Measurements from ENCODE around the gene PHACTR3. TPM values are rescaled to one million over a fixed set of nuclear protein-coding genes. Genes with fewer than 3 reads are reported as not detected.

PHACTR3 gene
- total RNA-seq, 5 donors from 2014 or later (not counting 1 experiment from before 2014, with no cell fraction given), result not detected

DNA sequence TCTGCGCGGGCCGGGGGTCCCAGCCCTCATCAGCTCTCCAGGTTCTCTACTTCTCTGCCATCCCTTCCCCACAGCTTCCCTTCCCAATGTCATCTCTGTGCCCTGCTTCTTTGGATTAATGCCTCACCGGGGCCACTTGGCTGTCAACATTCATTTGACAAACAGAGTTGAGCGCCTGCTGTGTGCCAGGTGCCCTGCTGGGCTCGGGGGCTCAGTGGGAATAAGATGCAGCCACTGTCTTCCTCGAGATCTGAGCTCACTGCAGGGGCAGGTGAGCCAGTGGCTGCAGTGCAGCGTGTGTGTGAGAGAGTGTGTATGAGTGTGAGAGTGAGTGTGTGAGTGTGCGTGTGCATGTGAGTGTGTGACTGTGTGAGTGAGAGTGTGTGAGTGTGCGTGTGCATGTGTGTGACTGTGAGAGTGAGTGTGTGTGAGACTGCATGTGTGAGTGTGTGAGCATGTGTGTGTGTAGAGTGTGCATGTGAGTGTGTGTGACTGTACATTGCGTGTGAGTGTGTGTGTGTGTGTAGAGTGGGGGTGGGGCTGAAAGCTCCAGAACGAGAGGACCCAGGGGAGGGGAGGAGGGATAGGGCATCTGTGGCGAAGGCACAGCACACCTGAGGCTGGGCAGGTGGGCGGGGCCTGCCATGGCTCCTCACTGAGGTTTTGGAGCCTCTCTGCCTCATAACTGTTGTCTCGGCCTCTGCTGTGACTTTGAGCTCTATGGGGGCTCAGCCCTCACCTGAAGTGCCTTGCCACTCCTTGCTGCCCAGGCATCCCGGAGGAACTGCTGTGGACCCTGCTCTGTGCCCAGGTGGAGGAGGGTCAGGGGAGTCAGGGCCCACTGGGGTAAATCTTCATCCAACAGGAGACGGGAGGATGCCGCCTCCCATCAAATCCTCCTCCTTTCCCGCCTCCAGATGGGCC, 36.5 kb upstream of the PHACTR3 start:
- no peaks in the 10 kb centered on the region for H3K9me3 Mint-ChIP-seq
- no peaks in the 10 kb centered on the region for H3K36me3 Mint-ChIP-seq
- no peaks in the 10 kb centered on the region for H3K36me3 ChIP-seq (ENCODE audit: control insufficient read depth in 2 of 2, extremely low read depth in 1 of 2, insufficient read depth in 1 of 2, low read length in 1 of 2)
- ChIA-PET CTCF (no interaction called here), POLR2A (interaction anchor here in 1 of 2 donors (0.7 kb wide), 1 partner anchor 40 kb away, joined by 3 read pairs; no protein-coding TSS in a partner anchor)
- no peak overlapping the region for H3K27ac Mint-ChIP-seq
- H3K27me3 ChIP-seq (replicated peaks in 1 of 2; ENCODE audit: control insufficient read depth in 2 of 2, extremely low read depth in 1 of 2, insufficient read depth in 2 of 2, low read length in 1 of 2), result peaks cover 0 to 32% of the 10 kb centered on the region in 2 experiments
- peaks cover 0 to 8% of the 10 kb centered on the region in 2 experiments for H3K4me1 ChIP-seq (ENCODE audit: control insufficient read depth in 1 of 2, extremely low read depth in 1 of 2, insufficient read depth in 2 of 2, low read length in 2 of 2)
- peaks cover 24 to 31% of the 10 kb centered on the region in 2 donors for H3K27me3 Mint-ChIP-seq
- H3K4me3 ChIP-seq (ENCODE audit: control insufficient read depth in 1 of 2, extremely low read depth in 1 of 2, low read length in 1 of 2), result no peak overlapping the region
- WGBS (ENCODE audit: insufficient coverage), result 74% methylated on average over 17 of the region's 19 CpGs
- no peak for ATAC-seq (replicated peaks in 1 of 4)
- no peak overlapping the region for H3K27ac ChIP-seq (ENCODE audit: low read length)
- H3K4me3 Mint-ChIP-seq, result no peak overlapping the region
- no peaks in the 10 kb centered on the region for H3K9me3 ChIP-seq
- DNase-seq, result no peak
- H3K4me1 Mint-ChIP-seq, result peaks cover 5 to 15% (median 10%) of the 10 kb centered on the region in 3 donors

DNA sequence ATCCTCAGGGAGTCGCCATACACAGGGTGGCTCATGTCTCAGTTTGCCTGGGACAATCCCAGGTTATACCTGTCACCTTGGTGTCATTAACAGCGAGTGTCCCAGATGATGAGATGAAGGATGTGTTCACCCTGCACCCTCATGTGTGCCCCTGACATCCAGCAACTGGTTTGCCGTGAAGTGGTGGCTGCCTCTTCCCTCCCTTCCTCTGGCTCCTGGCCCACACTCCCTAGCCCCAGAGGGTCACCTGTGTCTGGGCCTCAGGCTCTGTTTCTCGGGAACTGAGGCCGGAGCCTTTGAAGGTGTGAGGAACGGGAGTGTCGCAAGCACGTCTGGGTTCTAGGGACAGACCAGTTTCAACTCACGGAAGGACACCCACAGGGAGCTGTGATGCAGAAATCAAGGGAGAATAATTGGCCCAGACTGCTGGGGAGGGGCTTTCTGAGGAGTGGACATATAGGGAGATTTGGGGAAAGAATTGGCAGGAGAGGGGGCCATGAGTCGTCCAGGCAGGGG, 35.8 kb upstream of the PHACTR3 start:
- no peak overlapping the region for H3K27ac Mint-ChIP-seq
- ATAC-seq (replicated peaks in 1 of 4) (no peak), DNase-seq (no peak)
- Histone ChIP-seq H3K36me3 (ENCODE audit: control insufficient read depth in 2 of 2, extremely low read depth in 1 of 2, insufficient read depth in 1 of 2, low read length in 1 of 2) (no peaks in the 10 kb centered on the region), H3K4me1 (ENCODE audit: control insufficient read depth in 1 of 2, extremely low read depth in 1 of 2, insufficient read depth in 2 of 2, low read length in 2 of 2) (peaks cover 0 to 8% of the 10 kb centered on the region in 2 experiments), H3K9me3 (no peaks in the 10 kb centered on the region), H3K27me3 (replicated peaks in 1 of 2; ENCODE audit: control insufficient read depth in 2 of 2, extremely low read depth in 1 of 2, insufficient read depth in 2 of 2, low read length in 1 of 2) (peaks cover 0 to 32% of the 10 kb centered on the region in 2 experiments), H3K4me3 (ENCODE audit: control insufficient read depth in 1 of 2, extremely low read depth in 1 of 2, low read length in 1 of 2) (no peak overlapping the region), H3K27ac (ENCODE audit: low read length) (no peak overlapping the region)
- peaks cover 5 to 15% (median 10%) of the 10 kb centered on the region in 3 donors for H3K4me1 Mint-ChIP-seq
- H3K36me3 Mint-ChIP-seq, result no peaks in the 10 kb centered on the region
- ChIA-PET CTCF (no interaction called here), POLR2A (no interaction called here)
- H3K9me3 Mint-ChIP-seq, result no peaks in the 10 kb centered on the region
- peaks cover 20 to 29% of the 10 kb centered on the region in 2 donors for H3K27me3 Mint-ChIP-seq
- 73% methylated on average over 8 of the region's 10 CpGs for WGBS (ENCODE audit: insufficient coverage)
- H3K4me3 Mint-ChIP-seq, result no peak overlapping the region

DNA sequence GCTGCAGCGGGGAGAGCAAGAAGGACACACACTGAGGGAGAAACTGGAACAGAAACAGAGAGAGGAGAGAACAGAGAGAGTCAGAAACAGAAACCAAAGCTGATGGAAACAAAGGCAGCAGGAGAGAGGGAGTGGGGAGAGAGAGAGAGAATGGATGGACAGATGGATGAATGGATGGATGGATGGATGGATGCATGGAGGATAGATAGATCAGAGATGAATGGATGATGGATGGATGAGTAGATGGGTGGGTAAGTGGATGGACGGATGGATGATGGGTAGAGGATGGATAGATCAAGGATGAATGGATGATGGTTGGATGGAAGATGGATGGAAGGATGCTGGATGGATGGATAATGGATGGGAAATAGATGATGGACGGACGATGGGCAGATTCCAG, 35.0 kb upstream of the PHACTR3 start:
- Histone ChIP-seq H3K36me3 (ENCODE audit: control insufficient read depth in 2 of 2, extremely low read depth in 1 of 2, insufficient read depth in 1 of 2, low read length in 1 of 2) (no peaks in the 10 kb centered on the region), H3K9me3 (no peaks in the 10 kb centered on the region), H3K27me3 (replicated peaks in 1 of 2; ENCODE audit: control insufficient read depth in 2 of 2, extremely low read depth in 1 of 2, insufficient read depth in 2 of 2, low read length in 1 of 2) (peaks cover 0 to 36% of the 10 kb centered on the region in 2 experiments), H3K27ac (ENCODE audit: low read length) (no peak overlapping the region), H3K4me3 (ENCODE audit: control insufficient read depth in 1 of 2, extremely low read depth in 1 of 2, low read length in 1 of 2) (no peak overlapping the region), H3K4me1 (ENCODE audit: control insufficient read depth in 1 of 2, extremely low read depth in 1 of 2, insufficient read depth in 2 of 2, low read length in 2 of 2) (peaks cover 0 to 8% of the 10 kb centered on the region in 2 experiments)
- Mint-ChIP-seq H3K9me3 (no peaks in the 10 kb centered on the region), H3K36me3 (no peaks in the 10 kb centered on the region), H3K27me3 (peaks cover 20 to 29% of the 10 kb centered on the region in 2 donors), H3K27ac (no peak overlapping the region), H3K4me3 (no peak overlapping the region), H3K4me1 (peaks cover 5 to 15% (median 10%) of the 10 kb centered on the region in 3 donors)
- no peak for ATAC-seq (replicated peaks in 1 of 4)
- ChIA-PET POLR2A (no interaction called here), CTCF (no interaction called here)
- no peak for DNase-seq
- WGBS (ENCODE audit: insufficient coverage), result 36% methylated on average over 4 of the region's 4 CpGs

DNA sequence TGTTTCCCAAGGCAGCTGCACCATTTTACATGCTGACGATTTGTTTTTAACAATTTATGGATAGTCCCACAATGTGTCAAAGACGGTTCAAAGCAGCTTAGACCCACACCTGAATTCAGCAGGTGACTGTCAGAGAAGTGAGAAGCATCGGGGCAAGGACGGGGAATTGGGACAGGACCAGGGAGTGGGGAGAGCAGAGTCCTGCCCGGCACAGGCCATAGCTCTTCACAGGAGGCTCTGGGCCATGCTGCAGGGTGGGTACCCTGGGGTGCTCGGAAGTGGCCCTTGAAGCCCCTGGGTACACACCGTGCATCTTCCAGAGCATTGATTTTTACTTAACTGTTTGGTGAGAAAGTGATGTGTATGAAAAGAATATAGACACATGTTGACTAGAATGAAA, 33.2 kb upstream of the PHACTR3 start:
- H3K9me3 Mint-ChIP-seq, result no peaks in the 10 kb centered on the region
- Histone ChIP-seq H3K9me3 (no peaks in the 10 kb centered on the region), H3K4me3 (ENCODE audit: control insufficient read depth in 1 of 2, extremely low read depth in 1 of 2, low read length in 1 of 2) (peak overlapping the region in 1 of 2 donors; percentile 71), H3K27ac (ENCODE audit: low read length) (no peak overlapping the region), H3K4me1 (ENCODE audit: control insufficient read depth in 1 of 2, extremely low read depth in 1 of 2, insufficient read depth in 2 of 2, low read length in 2 of 2) (peaks cover 0 to 8% of the 10 kb centered on the region in 2 experiments), H3K27me3 (replicated peaks in 1 of 2; ENCODE audit: control insufficient read depth in 2 of 2, extremely low read depth in 1 of 2, insufficient read depth in 2 of 2, low read length in 1 of 2) (peaks cover 3 to 49% of the 10 kb centered on the region in 2 experiments), H3K36me3 (ENCODE audit: control insufficient read depth in 2 of 2, extremely low read depth in 1 of 2, insufficient read depth in 1 of 2, low read length in 1 of 2) (no peaks in the 10 kb centered on the region)
- H3K4me3 Mint-ChIP-seq, result peak overlapping the region in 2 of 3 donors; percentile 54 to 77
- H3K4me1 Mint-ChIP-seq, result peaks cover 5 to 15% (median 10%) of the 10 kb centered on the region in 3 donors
- WGBS (ENCODE audit: insufficient coverage), result 50% methylated on average over 6 of the region's 7 CpGs
- ATAC-seq (replicated peaks in 1 of 4), result no peak
- ChIA-PET CTCF (interaction anchor here (0.7 to 1.5 kb wide), 6 partner anchors 10 to 49 kb away, joined by 3 to 6 read pairs (median 4); no protein-coding TSS in a partner anchor), POLR2A (no interaction called here)
- H3K27me3 Mint-ChIP-seq, result peaks cover 37 to 45% of the 10 kb centered on the region in 2 donors
- H3K36me3 Mint-ChIP-seq, result no peaks in the 10 kb centered on the region
- peak overlapping the region in 1 of 2 donors; percentile 12 for H3K27ac Mint-ChIP-seq
- no peak for DNase-seq

DNA sequence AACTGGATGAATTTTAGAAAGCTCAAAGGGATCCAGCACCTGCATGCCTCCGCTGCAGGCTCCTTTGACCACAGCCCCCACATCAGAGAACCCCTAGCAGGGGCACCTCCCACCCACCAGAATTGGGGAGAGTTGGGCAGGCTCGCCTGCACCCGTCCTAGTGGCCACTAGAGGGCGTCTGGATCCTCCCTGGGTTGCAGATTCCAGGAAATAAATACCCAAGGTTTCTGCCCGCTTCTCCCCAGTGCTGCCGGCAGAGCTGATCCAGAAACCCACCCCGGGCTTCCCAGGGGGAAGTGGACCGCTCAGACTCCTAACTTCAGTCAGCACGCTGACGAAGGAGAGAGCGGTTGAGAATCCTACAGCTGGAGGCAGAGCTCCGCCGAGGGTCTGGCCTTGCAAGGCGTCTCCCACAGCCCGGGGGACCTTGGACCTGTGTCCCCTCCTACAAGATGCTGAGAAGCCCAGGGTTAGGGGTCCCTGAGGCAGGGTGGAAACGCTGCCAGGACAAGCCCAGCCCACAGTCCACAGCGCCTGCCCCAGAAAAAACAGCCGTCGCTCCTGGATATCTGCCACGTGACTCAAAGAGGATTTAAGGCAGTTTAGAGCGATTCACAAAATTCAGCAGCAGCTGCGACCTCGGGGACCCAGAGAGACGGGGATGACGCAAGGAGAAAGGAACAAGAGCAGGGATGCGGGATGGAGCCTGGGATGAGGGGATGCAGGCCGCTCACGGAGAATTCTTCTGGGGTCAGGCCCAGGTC, 32.6 kb upstream of the PHACTR3 start:
- ATAC-seq (replicated peaks in 1 of 4) (peak; percentile 53 to 74 (median 69)), DNase-seq (peak in 32 of 35 experiments; percentile 18 to 64 (median 41))
- WGBS (ENCODE audit: insufficient coverage), result 20% methylated on average over 27 of the region's 28 CpGs
- no peaks in the 10 kb centered on the region for H3K9me3 Mint-ChIP-seq
- peaks cover 3 to 54% of the 10 kb centered on the region in 2 experiments for H3K27me3 ChIP-seq (replicated peaks in 1 of 2; ENCODE audit: control insufficient read depth in 2 of 2, extremely low read depth in 1 of 2, insufficient read depth in 2 of 2, low read length in 1 of 2)
- H3K4me1 ChIP-seq (ENCODE audit: control insufficient read depth in 1 of 2, extremely low read depth in 1 of 2, insufficient read depth in 2 of 2, low read length in 2 of 2), result peaks cover 0 to 8% of the 10 kb centered on the region in 2 experiments
- peaks cover 6 to 15% (median 10%) of the 10 kb centered on the region in 3 donors for H3K4me1 Mint-ChIP-seq
- peak overlapping the region; percentile 54 to 77 (median 56) for H3K4me3 Mint-ChIP-seq
- peak overlapping the region; percentile 45 to 71 for H3K4me3 ChIP-seq (ENCODE audit: control insufficient read depth in 1 of 2, extremely low read depth in 1 of 2, low read length in 1 of 2)
- peaks cover 42 to 51% of the 10 kb centered on the region in 2 donors for H3K27me3 Mint-ChIP-seq
- no peaks in the 10 kb centered on the region for H3K36me3 Mint-ChIP-seq
- H3K9me3 ChIP-seq, result no peaks in the 10 kb centered on the region
- ChIA-PET POLR2A (no interaction called here), CTCF (interaction anchor here (0.6 to 1.5 kb wide), 5 partner anchors 11 to 30 kb away, joined by 3 to 6 read pairs (median 3); no protein-coding TSS in a partner anchor)
- H3K27ac Mint-ChIP-seq, result peak overlapping the region in 1 of 2 donors; percentile 12
- no peak overlapping the region for H3K27ac ChIP-seq (ENCODE audit: low read length)
- H3K36me3 ChIP-seq (ENCODE audit: control insufficient read depth in 2 of 2, extremely low read depth in 1 of 2, insufficient read depth in 1 of 2, low read length in 1 of 2), result no peaks in the 10 kb centered on the region

DNA sequence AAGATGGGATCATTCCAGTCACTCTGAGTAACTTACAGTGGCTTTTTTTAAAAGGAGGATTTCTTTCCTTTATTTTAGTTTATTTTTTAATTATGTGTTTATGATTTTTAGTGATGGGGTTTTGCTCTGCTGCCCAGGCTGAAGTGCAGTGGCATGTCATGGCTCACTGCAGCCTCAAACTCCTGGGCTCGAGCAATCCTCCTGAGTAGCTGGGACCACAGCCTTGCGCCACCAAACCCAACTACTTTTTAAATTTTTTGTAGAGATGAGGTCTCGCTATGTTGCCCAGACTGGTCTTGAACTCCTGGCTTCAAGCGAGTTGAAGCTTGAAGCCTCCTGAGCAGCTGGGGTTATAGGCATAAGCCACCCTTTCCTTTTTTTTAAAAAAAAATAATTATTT, 31.8 kb upstream of the PHACTR3 start:
- POLR2A ChIA-PET, result no interaction called here

More for the DNA sequence above, 31.8 kb upstream of the PHACTR3 start:
- ATAC-seq (replicated peaks in 1 of 4), result no peak
- Mint-ChIP-seq H3K27ac (no peak overlapping the region), H3K9me3 (no peaks in the 10 kb centered on the region), H3K4me1 (peaks cover 6 to 15% (median 10%) of the 10 kb centered on the region in 3 donors), H3K27me3 (peaks cover 40 to 51% of the 10 kb centered on the region in 2 donors), H3K4me3 (no peak overlapping the region), H3K36me3 (no peaks in the 10 kb centered on the region)
- H3K27ac ChIP-seq (ENCODE audit: low read length), result no peak overlapping the region
- peaks cover 3 to 53% of the 10 kb centered on the region in 2 experiments for H3K27me3 ChIP-seq (replicated peaks in 1 of 2; ENCODE audit: control insufficient read depth in 2 of 2, extremely low read depth in 1 of 2, insufficient read depth in 2 of 2, low read length in 1 of 2)
- CTCF ChIA-PET, result no interaction called here
- H3K36me3 ChIP-seq (ENCODE audit: control insufficient read depth in 2 of 2, extremely low read depth in 1 of 2, insufficient read depth in 1 of 2, low read length in 1 of 2), result no peaks in the 10 kb centered on the region
- H3K4me3 ChIP-seq (ENCODE audit: control insufficient read depth in 1 of 2, extremely low read depth in 1 of 2, low read length in 1 of 2), result no peak overlapping the region
- no peaks in the 10 kb centered on the region for H3K9me3 ChIP-seq
- WGBS (ENCODE audit: insufficient coverage), result no CpG with 5 or more reads among the region's 4 CpGs
- DNase-seq, result no peak
- peaks cover 0 to 8% of the 10 kb centered on the region in 2 experiments for H3K4me1 ChIP-seq (ENCODE audit: control insufficient read depth in 1 of 2, extremely low read depth in 1 of 2, insufficient read depth in 2 of 2, low read length in 2 of 2)
